HUDEP-2 (cell line): ENCODE data around the gene SLITRK2.

Source experiments
- DNase-seq, 76 experiments: peaks; one replicate each; lab custom pipeline; 2025; ENCODE audit not compliant: unreplicated experiment in 76 of 76; lab: John Stamatoyannopoulos, UW

The SLITRK2 gene

GRCh38 chrX:145848857-145849256 is 31.2 kb downstream of the SLITRK2 start:
- no peak for DNase-seq

GRCh38 chrX:145853181-145853580 is 35.6 kb downstream of the SLITRK2 start:
- DNase-seq, result no peak

GRCh38 chrX:145856181-145856580 is 38.6 kb downstream of the SLITRK2 start:
- no peak for DNase-seq

GRCh38 chrX:145861818-145862217 is 44.2 kb downstream of the SLITRK2 start:
- DNase-seq, result no peak

DNA sequence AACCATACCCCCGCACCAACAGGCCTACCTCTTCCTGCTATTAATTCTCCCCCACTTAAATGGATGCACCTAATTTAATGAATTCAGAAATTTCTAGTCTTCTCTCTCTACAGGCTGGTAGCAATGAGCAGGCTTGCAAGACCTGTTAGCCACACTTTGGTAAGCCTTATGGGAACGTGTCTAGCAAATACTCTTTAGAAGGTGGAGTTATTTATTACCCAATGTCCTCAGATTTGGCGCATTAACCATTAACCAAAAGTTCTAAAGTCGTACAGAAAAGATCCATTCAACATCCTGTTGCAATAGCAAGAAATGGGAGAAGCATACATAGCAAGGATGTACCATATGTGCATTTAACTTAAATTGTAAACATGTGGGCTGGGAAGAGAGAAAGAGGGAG is 47.5 kb downstream of the SLITRK2 start:
- no peak for DNase-seq
